H9 (cell line): ENCODE measurements around the gene MRRF. TPM values are rescaled to one million over a fixed set of nuclear protein-coding genes. Genes with fewer than 3 reads are reported as not detected.

Experiments
- DNase-seq: peaks from one replicate; pipeline ENCODE4 v3.0.0-alpha.2; 2017
- H2AFZ ChIP-seq: one replicate; pipeline ENCODE4 v1.6.1; 2013; ENCODE audit warnings: mild to moderate bottlenecking, low read length, control low read depth, moderate library complexity
- H2AK5ac ChIP-seq: 2 replicates; pipeline ENCODE4 v1.6.1; 2013; ENCODE audit warnings: low read length, control low read depth, mixed read lengths; ENCODE audit not compliant: insufficient read length
- H2BK120ac ChIP-seq: one replicate; pipeline ENCODE4 v1.6.1; 2013; ENCODE audit warnings: low read depth, mild to moderate bottlenecking, low read length, control low read depth, inconsistent platforms; ENCODE audit not compliant: poor library complexity, severe bottlenecking
- H2BK12ac ChIP-seq: 2 replicates; pipeline ENCODE4 v1.6.1; 2013; ENCODE audit warnings: low read length, control low read depth, mixed read lengths, low read depth; ENCODE audit not compliant: insufficient read length
- H2BK15ac ChIP-seq: 2 replicates; pipeline ENCODE4 v1.6.1; 2013; ENCODE audit warnings: low read depth, low read length, control low read depth
- H2BK20ac ChIP-seq: one replicate; pipeline ENCODE4 v1.6.1; 2013; ENCODE audit warnings: low read depth, mild to moderate bottlenecking, low read length, control low read depth, inconsistent platforms; ENCODE audit not compliant: poor library complexity, severe bottlenecking
- H2BK5ac ChIP-seq: 2 replicates; pipeline ENCODE4 v1.6.1; 2013; ENCODE audit warnings: low read length, control low read depth, mixed read lengths; ENCODE audit not compliant: insufficient read length
- H3K14ac ChIP-seq: 2 replicates; pipeline ENCODE4 v1.6.1; 2013; ENCODE audit warnings: low read length, control low read depth; ENCODE audit not compliant: insufficient read depth
- H3K18ac ChIP-seq: 2 replicates; pipeline ENCODE4 v1.6.1; 2013; ENCODE audit warnings: low read depth, mild to moderate bottlenecking, mixed read lengths, low read length, control low read depth; ENCODE audit not compliant: insufficient read length
- H3K23ac ChIP-seq: 2 replicates; pipeline ENCODE4 v1.6.1; 2013; ENCODE audit warnings: low read length, control low read depth, mixed read lengths, low read depth; ENCODE audit not compliant: insufficient read length
- H3K23me2 ChIP-seq: 2 replicates; pipeline ENCODE4 v1.6.1; 2013; ENCODE audit warnings: low read depth, mild to moderate bottlenecking, mixed read lengths, low read length, control low read depth; ENCODE audit not compliant: insufficient read length, poor library complexity, severe bottlenecking
- H3K27ac ChIP-seq: 2 replicates; pipeline ENCODE4 v1.5.1; 2013; ENCODE audit warnings: low read length, control low read depth, mixed read lengths, low read depth; ENCODE audit not compliant: insufficient read length
- H3K27me3 ChIP-seq: 2 replicates; pipeline ENCODE4 v1.6.1; 2013; ENCODE audit warnings: low read length, control low read depth, inconsistent platforms; ENCODE audit not compliant: insufficient read depth
- H3K4ac ChIP-seq: 2 replicates; pipeline ENCODE4 v1.6.1; 2013; ENCODE audit warnings: low read depth, mild to moderate bottlenecking, control low read depth, inconsistent platforms, low read length, moderate library complexity
- H3K4me1 ChIP-seq: 2 replicates; pipeline ENCODE4 v1.6.1; 2013; ENCODE audit warnings: low read length, control low read depth, inconsistent platforms; ENCODE audit not compliant: insufficient read depth
- H3K4me2 ChIP-seq: 2 replicates; pipeline ENCODE4 v1.6.1; 2013; ENCODE audit warnings: low read length, control low read depth, mixed read lengths; ENCODE audit not compliant: insufficient read length, insufficient read depth
- H3K56ac ChIP-seq: 2 replicates; pipeline ENCODE4 v1.6.1; 2013; ENCODE audit warnings: low read depth, mild to moderate bottlenecking, mixed read lengths, low read length, control low read depth; ENCODE audit not compliant: insufficient read length
- H3K79me1 ChIP-seq: 2 replicates; pipeline ENCODE4 v1.6.1; 2013; ENCODE audit warnings: low read depth, mild to moderate bottlenecking, moderate library complexity, low read length, control low read depth, inconsistent platforms; ENCODE audit not compliant: insufficient read depth, poor library complexity, severe bottlenecking
- H3K79me2 ChIP-seq: 2 replicates; pipeline ENCODE4 v1.6.1; 2013; ENCODE audit warnings: low read length, control low read depth, inconsistent platforms; ENCODE audit not compliant: insufficient read depth
- H3K9ac ChIP-seq: 2 replicates; pipeline ENCODE4 v1.6.1; 2013; ENCODE audit warnings: low read length, control low read depth, mixed read lengths; ENCODE audit not compliant: insufficient read length; ENCODE audit errors: extremely low read depth
- H3K9me3 ChIP-seq: one replicate; pipeline ENCODE4 v1.6.1; 2013; ENCODE audit warnings: low read depth, low read length, inconsistent platforms; ENCODE audit not compliant: control insufficient read depth
- H3T11ph ChIP-seq: one replicate; pipeline ENCODE4 v1.6.1; 2013; ENCODE audit warnings: mild to moderate bottlenecking, low read length, control low read depth, inconsistent platforms
- H4K20me1 ChIP-seq: one replicate; pipeline ENCODE4 v1.6.1; 2013; ENCODE audit not compliant: control insufficient read depth, insufficient read length, insufficient read depth
- H4K5ac ChIP-seq: 2 replicates; pipeline ENCODE4 v1.6.1; 2013; ENCODE audit warnings: low read depth, mild to moderate bottlenecking, mixed read lengths, low read length, control low read depth; ENCODE audit not compliant: insufficient read length
- H4K8ac ChIP-seq: replicated peaks from 2 replicates; pipeline ENCODE4 v1.6.1; 2013; ENCODE audit warnings: low read length, control low read depth, mixed read lengths, low read depth; ENCODE audit not compliant: insufficient read length
- H4K91ac ChIP-seq: 2 replicates; pipeline ENCODE4 v1.6.1; 2013; ENCODE audit warnings: low read depth, mild to moderate bottlenecking, moderate library complexity, mixed read lengths, low read length, control low read depth; ENCODE audit not compliant: insufficient read length
- H3K27ac Mint-ChIP-seq, 3 experiments: 2 replicates in 2 of 3; 3 replicates in 1 of 3; pipeline ENCODE4 v1.8.0; 2020 to 2021; ENCODE audit warnings: mixed read lengths in 3 of 3, mild to moderate bottlenecking in 1 of 3, moderate library complexity in 1 of 3
- H3K27me3 Mint-ChIP-seq: 2 replicates; pipeline ENCODE4 v1.8.0; 2021; ENCODE audit warnings: low read depth, mild to moderate bottlenecking, moderate library complexity, mixed read lengths
- H3K36me3 Mint-ChIP-seq, 3 experiments: 2 replicates in 2 of 3; 3 replicates in 1 of 3; pipeline ENCODE4 v1.8.0; 2020 to 2021; ENCODE audit warnings: low read depth in 3 of 3, mixed read lengths in 3 of 3; ENCODE audit not compliant: insufficient read depth in 1 of 3
- H3K4me1 Mint-ChIP-seq, 2 experiments: 2 replicates each; pipeline ENCODE4 v1.8.0; 2020; ENCODE audit warnings: mixed read lengths in 2 of 2
- H3K4me3 Mint-ChIP-seq, 2 experiments: 2 replicates in 1 of 2; 3 replicates in 1 of 2; pipeline ENCODE4 v1.8.0; 2020 to 2021; ENCODE audit warnings: mild to moderate bottlenecking in 2 of 2, mixed read lengths in 2 of 2, moderate library complexity in 1 of 2
- H3K9me3 Mint-ChIP-seq, 2 experiments: 2 replicates in 1 of 2; 3 replicates in 1 of 2; pipeline ENCODE4 v1.8.0; 2020; ENCODE audit warnings: mild to moderate bottlenecking in 2 of 2, mixed read lengths in 2 of 2, moderate library complexity in 1 of 2
- CTCF ChIP-seq: fragments of 200-600 bp; sonication (generic); conservative IDR thresholded peaks from 3 replicates; pipeline ENCODE4 v1.8.0; 2021; ENCODE audit warnings: antibody characterized with exemption, mild to moderate bottlenecking
- WGBS: extraction: QIAGEN DNeasy Blood & Tissue Kit; methylation state at CpG from one replicate; pipeline ENCODE4 v1.1.7; 2013; ENCODE audit warnings: missing lambda C conversion rate, low lambda C conversion rate, mixed read lengths; ENCODE audit not compliant: insufficient read length; ENCODE audit errors: extremely low coverage; 5-methylcytosine and 5-hydroxymethylcytosine counted together
- total RNA-seq: library from RNA; stranded (reverse); gene quantifications from 2 replicates; pipeline ENCODE4 v1.2.1, GENCODE V29; 2021

The MRRF gene
- total RNA-seq, 1 experiment from 2014 or later: 33.7 TPM

GRCh38 chr9:122334916-122335315, 70.2 kb downstream of the MRRF start:
- no peak; the same call in 2 of the 3 replicates for TF ChIP-seq CTCF
- Histone ChIP-seq H3K18ac (no peak overlapping the region), H4K91ac (no peak overlapping the region), H2BK15ac (no peak overlapping the region), H2BK20ac (no peak overlapping the region), H2BK12ac (no peak overlapping the region), H3K9ac (no peak overlapping the region), H3K56ac (no peak overlapping the region), H3K23ac (no peak overlapping the region), H3K4ac (no peak overlapping the region), H4K5ac (no peak overlapping the region), H2BK5ac (no peak overlapping the region), H3K4me1 (peaks cover 14% of the 10 kb centered on the region; the same call in 1 of the 2 replicates), H3T11ph (no peak overlapping the region), H3K79me1 (no peaks in the 10 kb centered on the region), H3K79me2 (no peaks in the 10 kb centered on the region), H3K4me2 (no peak overlapping the region), H3K9me3 (no peaks in the 10 kb centered on the region), H3K14ac (no peak overlapping the region), H4K8ac (no peak overlapping the region), H2AK5ac (no peak overlapping the region), H3K27me3 (no peaks in the 10 kb centered on the region), H2BK120ac (no peak overlapping the region), H2AFZ (no peak overlapping the region), H4K20me1 (no peaks in the 10 kb centered on the region), H3K27ac (no peak overlapping the region), H3K23me2 (no peaks in the 10 kb centered on the region)
- H3K27ac Mint-ChIP-seq: no peak overlapping the region
- peaks cover 57 to 72% of the 10 kb centered on the region in 2 experiments for H3K4me1 Mint-ChIP-seq
- no peak overlapping the region for H3K4me3 Mint-ChIP-seq
- DNase-seq: no peak
- no peaks in the 10 kb centered on the region for H3K36me3 Mint-ChIP-seq
- WGBS: no CpG with 5 or more reads among the region's 4 CpGs
- H3K9me3 Mint-ChIP-seq: no peaks in the 10 kb centered on the region
- peaks cover 9% of the 10 kb centered on the region for H3K27me3 Mint-ChIP-seq
